Ecto neural progenitor cell (in vitro differentiated cells): ENCODE data around the gene JAKMIP3.
A peak's percentile ranks its signal among the peaks of the same experiment; 100 is the strongest.

Experiments
- DNase-seq: peaks from one replicate; pipeline ENCODE4 v3.0.0-alpha.2; 2018; ENCODE audit warnings: low spot score

JAKMIP3 gene

DNA sequence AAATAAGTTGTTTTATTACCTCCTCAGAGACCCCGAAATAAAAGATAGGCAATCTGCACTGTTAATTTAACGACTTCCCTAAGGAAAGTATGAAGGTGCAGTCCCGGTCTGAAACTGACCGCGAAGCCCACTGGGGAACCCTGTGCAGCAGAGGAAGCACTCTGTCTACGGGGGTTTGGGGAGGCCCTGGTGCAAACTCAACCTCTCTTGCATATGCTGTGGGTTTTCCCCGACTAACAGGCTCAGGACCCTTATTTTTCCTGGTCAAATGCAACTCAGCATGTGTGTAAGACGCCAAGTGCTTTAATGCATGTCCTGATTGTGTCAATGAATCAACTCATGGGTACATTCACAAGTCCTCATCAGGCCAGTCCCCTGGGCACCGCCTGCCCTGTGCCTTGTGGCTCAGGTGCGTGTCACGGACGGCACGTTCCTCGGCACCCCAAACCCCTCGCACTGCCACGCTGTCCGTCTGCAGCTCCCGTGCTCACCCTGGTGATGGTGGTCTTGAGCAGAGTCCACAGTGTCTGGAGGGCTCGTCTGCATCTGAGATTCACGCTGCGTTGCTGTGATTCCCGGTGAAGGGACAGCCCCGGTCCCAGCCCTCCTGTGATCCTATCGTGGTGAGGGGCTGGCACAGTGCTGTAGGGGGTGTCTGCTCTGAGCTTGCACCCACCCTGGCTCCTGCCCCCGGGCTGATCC lies 33.8 kb downstream of the JAKMIP3 start:
- DNase-seq, result no peak

DNA sequence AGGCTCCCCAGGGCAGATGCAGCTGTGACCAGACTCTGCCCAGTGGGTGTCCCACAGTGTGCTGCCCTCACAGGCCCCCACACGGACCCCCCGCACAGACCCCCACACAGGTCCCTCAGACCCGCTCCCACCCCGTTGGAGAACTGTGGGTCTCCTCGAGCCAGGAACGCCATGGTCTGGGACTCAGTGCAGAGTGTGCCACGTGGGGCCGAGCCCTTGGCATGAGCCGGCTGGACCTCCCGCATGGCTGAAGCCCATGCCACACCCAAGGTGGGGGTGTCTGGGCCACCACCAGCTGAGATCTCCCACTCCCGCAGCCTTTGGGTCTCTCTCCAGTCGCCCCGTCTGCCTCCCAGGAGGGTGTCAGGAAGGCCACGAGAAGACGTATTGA lies 34.3 kb downstream of the JAKMIP3 start:
- DNase-seq, result peak; percentile 40

DNA sequence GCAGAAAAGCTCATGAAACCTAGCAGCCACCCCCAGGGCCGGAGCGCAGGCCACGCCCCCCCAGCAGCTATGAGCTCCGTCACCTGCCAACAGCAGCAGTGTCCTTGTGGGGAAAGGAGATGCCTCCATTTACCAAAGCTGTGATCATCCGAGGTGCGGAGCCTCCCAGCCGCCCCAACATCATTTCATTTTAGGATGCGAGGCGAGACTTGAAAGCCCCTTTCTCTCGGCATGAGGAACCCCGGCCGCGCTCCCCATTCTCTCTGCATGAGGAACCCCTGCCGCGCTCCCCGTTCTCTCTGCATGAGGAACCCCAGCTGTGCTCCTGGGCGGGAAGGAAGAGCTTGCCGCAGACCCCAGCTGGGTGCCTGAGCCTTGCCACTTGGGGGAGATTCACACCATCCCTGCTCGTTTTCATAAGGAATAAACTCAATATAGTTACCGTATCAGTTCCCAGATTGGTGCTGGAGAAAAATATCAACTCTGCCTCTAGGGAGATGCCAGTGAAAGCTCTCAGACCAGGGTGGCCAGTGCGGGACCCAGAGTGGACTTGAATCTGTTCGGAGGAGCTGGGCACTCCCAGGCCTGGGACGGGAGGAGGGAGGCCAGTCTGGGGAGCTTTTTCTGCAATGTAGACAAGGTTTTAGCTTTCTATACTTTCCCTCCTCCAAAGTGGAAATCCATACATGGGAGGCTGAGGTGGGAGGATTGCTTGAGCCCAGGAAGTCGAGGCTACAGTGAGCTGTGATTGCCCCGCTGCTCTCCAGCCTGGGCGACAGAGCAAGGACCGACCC lies 35.0 kb downstream of the JAKMIP3 start:
- peak; percentile 18 for DNase-seq

DNA sequence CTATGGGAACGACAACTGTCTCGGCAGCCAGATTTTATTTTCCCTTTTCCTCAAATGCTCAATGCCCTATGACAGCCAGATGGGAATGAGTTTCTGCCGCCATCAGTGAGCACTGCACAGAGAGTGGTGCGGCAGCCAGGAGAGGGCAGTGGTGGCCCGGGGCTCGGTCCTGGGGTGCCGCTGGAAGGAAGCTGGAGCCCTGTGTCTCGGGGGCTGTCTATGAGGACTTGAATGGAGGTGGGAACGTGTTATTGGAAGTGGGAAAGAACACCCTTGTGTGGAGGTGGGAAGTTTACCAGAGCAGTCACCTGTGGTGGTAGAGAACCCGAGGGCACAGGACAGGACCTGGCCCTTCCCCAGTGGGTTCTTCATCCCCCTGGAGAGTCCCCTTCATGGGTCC lies 35.8 kb downstream of the JAKMIP3 start:
- peak; percentile 39 for DNase-seq

DNA sequence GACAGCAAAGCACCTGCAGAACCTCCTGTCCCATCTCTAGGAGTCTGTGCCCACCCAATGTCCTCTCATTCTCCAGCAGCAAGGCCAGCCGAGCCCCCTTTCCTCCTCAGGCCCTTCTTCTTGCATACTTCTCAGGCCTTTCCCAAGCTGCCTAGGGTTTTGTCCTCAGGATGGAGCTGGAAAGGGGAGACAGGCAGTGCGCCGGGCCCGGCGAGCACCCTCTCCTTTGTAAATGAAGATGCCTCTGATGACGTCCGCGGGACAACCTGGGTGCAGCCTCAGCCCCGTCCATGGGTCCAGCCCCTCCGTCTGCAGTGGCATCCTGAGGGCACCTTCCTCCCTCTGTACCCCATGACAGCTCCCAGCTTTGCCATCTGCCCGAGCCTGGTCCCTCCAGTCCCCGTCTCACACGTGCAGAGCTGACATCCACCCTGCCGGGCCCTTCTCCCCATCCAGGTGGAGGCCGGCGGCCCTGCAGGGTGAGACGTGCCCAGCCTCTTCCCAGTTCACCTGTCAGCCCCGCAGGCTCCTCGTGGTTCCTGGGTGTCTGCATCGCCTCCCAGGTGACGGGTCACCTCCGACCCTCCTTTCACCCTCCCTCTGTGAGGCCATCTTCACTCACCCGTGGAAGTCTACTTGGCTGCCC lies 36.4 kb downstream of the JAKMIP3 start:
- DNase-seq, result peak; percentile 31

DNA sequence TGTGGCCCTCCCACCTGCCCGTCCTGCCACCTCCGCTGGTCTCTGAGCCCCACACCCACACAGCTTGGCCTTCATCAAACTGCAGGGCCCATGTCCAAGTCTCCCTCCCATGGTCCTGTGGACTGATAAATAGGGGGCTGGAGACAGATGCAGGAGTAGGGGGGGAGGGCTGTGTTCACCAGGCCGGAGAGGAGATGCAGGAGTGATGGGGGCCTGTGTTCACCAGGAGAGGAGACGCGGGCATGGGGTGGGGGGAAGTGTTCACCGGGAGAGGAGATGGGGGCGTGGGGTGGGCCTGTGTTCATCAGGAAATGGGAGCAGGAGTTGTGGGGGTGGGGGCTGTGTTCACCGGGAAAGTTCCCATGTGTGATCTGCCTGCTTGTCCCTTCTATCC lies 37.0 kb downstream of the JAKMIP3 start:
- DNase-seq, result no peak

DNA sequence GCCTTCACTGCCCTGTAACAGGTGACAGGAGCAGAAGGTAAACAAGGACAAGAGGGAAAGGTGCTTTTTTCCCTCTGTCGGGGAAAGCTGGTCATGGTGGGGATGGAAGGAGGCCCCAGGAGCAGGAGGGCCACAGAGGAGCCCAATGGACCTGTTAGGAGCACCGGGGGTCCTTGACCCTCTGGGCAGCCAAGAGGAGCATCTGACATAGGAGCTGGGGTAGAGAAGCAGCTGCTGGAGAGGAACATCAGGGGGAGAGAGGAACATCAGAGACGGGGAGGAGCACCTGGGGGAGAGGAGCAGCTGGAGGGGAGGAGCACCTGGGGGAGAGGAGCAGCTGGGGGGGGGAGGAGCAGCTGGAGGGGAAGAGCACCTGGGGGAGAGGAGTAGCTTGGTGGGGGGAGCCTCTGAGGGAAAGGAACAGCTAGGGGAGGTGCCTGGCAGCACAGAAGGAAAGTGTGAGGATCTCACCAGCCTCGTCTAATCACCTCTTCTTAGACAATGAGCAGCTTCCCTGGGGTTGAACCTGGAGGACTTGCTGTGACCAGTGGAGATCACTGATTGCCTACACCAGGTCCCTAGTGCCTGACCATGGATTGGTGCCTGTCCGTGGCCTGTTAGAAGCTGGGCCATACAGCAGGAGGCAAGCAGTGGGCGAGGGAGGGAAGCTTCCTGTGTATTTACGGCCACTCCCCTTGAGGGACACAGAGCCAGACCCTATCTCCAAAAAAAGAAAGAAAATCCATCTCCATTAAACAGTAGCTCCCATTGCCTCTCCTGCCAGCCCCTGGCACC lies 37.6 kb downstream of the JAKMIP3 start:
- DNase-seq, result peak; percentile 21

DNA sequence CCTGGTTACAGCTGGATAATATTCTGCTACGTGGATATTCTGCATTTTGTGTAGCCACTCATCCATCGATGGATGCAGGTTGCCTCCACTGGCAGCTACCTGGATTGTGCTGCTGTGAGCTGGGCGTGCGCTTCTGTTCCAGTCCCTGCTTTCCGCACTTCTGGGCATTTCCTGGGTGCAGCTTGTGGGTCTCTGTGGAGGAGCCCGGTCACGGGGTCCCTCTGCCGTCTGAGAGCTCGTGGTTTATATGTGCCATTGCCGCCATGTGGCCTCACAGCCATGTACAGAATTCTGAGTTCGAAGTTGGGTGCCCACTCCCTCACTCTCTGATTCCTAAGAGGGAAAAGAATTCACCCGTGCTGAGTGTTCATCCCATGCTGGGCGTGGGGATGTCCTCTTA lies 38.3 kb downstream of the JAKMIP3 start:
- peak; percentile 21 for DNase-seq

DNA sequence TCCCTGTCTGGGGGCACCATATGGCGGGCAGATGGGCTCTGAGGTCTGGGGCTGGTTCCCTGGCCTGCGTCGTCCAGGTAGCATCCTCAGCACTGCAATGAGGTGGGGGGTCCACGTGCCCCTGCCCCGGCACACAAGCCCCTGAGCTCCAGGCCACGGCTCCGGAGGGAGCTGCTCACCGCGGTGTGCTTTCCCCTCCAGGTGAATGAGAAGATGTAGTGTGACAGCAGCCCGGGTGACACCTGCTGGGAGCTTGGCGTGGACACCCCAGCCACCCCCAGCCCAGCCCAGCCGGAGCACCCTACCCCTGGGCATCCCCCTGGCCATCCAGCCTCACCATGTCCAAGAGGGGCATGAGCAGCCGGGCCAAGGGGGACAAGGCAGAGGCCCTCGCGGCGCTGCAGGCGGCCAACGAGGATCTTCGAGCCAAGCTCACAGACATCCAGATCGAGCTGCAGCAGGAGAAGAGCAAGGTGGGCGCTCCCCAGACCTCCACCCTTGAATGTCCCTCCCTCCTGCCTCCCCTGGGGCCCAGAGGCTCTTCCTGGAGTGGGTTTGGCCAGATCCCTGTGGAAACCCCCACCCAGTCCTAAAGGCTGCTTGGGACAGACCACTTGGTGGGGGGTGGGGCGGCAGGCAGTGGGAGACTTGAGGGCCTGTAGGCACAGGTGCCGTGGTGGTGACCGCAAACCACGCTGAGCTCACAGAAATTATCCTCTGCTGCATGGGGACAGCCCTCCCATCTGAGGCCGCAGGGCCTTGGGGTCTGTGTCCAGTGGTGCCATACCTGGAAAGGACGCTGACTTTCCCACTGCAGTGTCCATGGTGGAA lies 38.9 kb downstream of the JAKMIP3 start:
- peak; percentile 39 for DNase-seq

DNA sequence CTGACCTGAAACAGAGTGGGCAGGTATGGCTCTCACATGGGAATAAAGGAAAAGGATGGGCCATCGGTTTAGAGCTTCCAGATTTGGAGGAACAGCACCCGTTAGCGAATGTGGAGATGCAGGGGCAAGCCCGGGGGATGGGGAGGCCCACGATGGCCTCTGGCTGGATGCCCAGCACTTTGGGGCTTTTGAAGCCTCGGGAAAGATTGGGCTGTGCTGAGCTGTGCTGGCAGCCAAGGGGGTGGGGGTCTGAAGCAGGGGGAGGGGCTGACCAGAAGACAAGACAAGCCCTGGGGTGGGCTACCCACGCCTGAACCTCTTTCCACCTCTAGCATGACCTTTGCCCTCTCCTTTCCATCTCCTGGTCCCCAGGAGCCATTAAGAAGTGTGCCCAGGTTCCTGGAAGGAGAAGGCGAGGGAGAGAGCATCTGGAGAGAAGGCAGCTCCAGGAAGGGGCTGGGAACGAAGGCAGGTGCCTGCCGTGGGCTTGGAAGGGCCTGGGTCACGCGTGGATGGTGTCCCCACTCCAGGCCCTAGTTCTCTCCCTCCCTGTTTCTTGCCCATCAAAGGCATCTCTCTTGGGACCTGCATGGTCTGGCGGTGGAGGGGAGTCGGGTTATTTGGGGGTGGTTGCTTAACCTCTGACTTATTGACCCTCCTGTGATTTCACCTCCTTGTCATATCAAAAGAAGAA lies 39.7 kb downstream of the JAKMIP3 start:
- DNase-seq, result peak; percentile 32

DNA sequence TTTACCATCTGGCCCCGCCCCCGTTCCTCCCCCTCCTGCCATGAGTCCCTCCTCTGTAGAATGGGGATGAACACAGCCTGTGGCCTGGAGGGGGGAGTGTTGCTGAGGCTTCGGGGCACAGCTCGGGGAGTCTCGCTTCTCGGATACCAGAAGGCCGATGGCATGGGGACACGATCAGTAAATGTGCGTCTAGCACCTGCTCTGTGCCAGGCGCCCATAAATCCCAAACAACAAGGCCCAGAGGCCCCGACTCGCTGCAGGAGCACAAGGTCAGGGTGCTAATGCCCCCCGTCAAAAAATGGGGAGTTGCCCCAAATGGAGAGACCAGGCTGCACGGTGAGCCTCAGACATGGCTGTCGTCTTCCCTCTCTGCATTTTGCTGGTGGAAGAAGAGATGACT lies 40.7 kb downstream of the JAKMIP3 start:
- DNase-seq, result peak; percentile 24

DNA sequence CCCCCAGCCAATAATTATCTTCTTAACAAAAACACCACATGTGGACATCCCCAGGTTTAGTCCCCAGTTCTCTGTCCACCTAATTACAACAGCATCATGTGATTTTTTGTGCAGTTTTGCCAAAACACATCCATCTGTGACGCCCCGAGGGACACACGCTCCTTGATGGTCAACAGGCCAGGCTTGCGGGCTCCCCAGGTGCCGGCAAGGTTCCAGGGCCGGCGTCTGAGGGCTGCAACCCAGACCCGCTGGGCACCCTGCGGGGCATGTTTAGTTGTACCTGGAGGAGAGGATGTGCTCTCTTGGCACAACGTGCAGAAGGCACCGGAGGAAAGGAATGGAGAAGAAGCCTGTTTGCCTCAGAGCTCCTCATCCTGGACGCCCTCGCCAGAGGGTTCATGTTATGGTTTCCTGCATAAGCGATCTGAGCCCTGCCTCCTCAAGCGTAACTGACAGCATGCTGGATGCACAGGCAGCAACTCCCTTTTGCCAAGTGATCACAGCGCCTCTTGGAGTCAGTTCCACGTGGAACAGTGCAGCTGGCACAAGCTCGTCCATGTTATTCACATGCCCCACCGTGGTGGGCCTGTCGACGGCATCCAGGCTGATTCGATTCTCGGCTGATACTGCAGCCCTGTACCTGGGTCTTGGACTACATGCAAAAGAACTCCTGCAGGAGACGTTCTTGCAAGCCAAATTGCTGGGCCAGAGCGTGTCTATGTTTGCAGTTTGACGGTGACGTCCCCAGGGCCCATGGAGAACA lies 41.6 kb downstream of the JAKMIP3 start:
- DNase-seq, result peak; percentile 39

DNA sequence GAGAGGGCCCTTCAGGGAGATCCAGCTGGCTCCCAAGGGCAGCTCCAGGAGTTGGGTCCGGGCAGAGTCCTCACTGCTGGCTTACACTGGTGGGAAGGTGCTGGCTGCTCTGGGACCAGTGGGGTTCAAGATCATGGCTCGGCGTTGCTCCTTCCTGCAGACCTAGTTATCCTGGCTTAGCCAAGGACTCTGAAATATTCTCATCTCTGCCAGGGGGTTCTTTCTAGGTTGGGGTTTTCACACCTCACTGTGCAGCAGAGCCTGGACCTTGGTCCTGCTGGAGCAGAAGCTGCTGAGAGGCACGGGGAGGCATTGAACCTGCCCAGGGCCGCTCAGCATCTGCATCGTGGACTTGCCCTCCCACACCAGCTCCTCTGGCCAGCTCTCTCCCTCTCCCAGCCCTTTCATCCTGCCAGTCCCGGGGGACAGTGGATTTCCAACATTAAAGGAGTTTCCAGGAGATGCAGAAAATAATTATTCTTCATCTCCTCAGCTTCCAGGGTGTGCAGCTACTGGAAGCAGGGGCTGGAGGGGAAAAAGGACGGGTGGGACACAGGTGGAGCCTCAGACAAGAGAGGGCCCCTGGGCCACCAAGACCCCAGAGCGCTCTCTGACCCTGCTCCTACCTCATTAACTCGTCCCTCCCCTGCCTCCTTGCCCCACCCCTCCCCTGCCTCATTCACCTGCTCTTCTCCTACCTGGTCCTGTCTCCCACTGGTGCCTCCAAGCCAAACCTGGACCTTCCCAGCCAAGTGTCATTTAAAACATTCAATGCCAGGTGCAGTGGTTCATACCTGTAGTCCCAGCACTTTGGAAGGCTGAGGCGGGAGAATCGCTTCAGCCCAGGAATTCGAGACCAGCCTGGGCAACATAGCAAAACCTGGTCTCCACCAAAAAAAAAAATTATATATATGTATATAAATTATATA lies 42.5 kb downstream of the JAKMIP3 start:
- DNase-seq, result peak; percentile 39

DNA sequence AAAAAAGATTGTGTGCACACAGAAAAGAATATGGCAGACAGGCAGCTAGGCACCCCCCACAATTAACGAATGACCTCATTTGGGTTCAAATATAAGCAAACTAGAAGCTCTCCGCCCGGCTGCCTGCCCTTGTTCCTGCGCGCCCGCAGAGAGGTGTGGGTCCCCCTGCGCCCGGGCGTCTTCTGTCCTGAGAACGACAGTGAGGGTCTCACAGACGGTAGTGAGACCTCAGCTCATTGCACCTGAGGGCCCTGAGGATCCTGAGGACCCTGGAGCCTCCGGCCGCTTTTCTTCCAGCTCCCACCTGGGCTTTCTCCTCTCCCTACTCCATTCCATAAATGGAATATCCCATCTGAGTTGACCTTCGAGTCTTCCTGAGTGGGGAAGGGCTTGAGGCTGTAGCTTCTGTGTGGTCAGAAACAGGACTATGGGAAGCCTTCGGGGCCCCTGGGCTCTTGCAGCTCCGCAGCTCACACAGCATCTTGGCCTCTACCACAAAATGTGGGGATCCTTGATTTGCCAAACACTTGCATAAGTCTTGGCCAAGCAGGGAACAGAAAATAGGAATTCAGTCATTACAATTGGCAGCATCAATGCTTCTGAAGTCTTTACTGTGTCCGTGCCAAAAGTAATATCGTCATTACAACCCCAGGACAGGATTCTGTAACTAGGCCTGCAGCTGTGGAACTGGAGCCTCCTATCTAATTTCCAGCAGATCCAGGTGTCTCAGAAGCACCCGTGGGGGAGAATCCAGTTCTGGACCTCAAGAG lies 43.8 kb downstream of the JAKMIP3 start:
- peak; percentile 28 for DNase-seq

DNA sequence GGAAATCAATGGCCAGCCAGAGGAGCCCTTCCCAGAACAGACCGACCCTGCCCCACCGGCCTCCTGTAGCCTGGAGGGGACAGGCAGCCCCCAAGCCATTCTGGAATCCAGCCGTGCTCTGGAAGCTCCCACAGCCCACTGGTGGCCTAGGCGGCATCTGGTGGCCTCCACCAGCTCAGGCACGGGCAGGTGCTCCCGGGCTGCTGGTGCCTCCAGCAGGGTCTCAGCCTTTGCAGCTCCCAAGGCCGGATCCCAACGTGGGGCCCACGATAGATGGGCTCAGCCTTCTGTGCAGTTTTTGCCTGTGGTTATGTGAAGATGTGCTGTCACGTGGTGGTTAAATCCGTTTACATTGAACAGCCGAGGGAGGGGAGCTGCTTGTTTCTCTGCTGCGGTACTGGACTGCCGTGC lies 44.4 kb downstream of the JAKMIP3 start:
- DNase-seq, result no peak

DNA sequence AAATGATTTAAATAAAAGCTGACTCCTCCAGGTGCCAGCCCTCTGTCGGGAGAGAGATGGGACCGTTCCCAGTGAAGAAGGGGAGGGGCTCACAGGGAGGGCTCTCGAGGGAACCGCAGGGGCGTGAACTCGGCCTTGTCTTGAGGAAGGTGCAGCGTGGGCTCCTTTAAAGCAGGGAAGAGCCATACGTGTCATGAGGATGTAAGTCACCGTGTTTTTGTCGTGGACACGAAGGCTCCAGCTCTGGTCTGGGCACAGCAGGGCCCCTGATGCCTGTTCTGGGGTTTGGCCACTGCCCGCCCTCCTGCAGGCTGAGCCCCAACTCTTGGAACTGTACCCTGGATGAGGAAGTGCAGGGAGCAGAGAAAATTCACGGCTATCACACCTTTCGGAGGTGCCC lies 45.0 kb downstream of the JAKMIP3 start:
- no peak for DNase-seq

DNA sequence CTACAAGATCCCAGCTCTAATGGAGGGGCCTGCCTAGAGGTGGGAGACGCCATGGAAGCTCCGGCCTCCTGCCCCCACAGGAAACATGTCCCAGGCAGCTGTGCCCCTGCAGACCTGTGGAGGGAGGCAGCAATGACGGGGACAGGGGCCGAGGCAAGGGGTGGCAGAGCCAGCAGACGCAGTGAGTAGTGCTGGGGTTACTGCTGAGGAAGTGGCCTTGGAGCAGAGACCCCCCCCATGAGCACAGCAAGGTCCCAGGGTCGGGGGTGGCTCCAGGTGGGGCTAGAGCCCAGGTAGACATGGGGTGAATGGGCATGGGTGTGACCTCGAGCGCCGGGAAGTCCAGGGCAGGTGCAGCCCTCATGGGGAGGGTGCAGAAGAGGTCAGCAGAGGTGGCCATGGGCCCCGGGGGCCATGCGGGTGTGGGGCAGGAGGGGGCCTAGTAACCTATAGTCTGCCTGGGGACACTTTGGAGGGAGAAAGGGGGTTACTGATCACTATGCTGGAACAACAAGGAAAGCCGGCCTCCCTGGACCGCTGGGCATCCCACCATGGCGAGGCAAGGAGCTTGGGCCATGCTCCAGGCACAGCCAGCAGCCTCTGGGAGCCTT lies 45.5 kb downstream of the JAKMIP3 start:
- DNase-seq, result no peak

DNA sequence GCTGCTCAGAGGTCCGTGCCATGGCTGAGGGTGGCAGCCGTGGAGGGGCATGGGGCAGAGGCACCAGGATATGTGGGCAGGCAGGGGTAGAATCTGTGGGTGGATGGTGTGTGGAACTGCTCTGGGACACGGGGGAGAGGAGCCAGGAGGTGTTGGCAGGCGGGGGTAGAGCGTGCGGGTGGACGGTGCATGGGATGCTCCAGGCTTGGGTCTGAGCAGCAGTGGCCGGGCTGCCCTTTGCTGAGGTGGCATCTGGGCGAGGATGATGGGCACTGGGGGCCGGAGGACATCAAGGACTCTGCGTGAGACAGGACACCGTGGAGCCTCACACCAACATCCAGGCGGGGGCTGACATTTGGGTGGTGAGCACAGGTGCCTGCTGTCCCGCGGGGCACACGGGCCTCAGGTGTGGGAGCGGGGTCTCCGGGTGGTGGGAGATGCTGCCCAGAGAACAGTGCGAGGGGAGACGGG lies 46.2 kb downstream of the JAKMIP3 start:
- DNase-seq, result no peak
